Activated CD8-positive, alpha-beta memory T cell treated with anti-CD3 and anti-CD28 coated beads, Interleukin-2, amount 10 ng/mL, durations not matched to agents 7 days and 5 days (primary cell): ENCODE data around the gene FAF1. TPM values are rescaled to one million over a fixed set of nuclear protein-coding genes. Genes with fewer than 3 reads are reported as not detected.

ENCODE experiments used
- ATAC-seq: fragments of 150-1000 bp; cut with Tn5 transposase; one replicate; pipeline ENCODE4 v1.10.0; 2021; ENCODE audit warnings: moderate library complexity
- CTCF ChIA-PET: fragments of 350-600 bp; sonication (Branson Sonifier 250); formaldehyde crosslinking; loops from one replicate; lab custom pipeline; 2021; ENCODE audit warnings: antibody characterized with exemption; lab: Charles Lee
- DNase-seq: peaks from one replicate; pipeline ENCODE4 v3.0.0-alpha.2; 2020
- H3K27ac Mint-ChIP-seq: one replicate; pipeline ENCODE4 v1.8.0; 2021; ENCODE audit warnings: mild to moderate bottlenecking, mixed read lengths
- H3K27me3 Mint-ChIP-seq: one replicate; pipeline ENCODE4 v1.8.0; 2021; ENCODE audit warnings: mixed read lengths
- H3K36me3 Mint-ChIP-seq: one replicate; pipeline ENCODE4 v1.8.0; 2021; ENCODE audit warnings: mild to moderate bottlenecking, mixed read lengths
- H3K4me1 Mint-ChIP-seq: one replicate; pipeline ENCODE4 v1.8.0; 2021; ENCODE audit warnings: mixed read lengths
- H3K4me3 Mint-ChIP-seq: one replicate; pipeline ENCODE4 v1.8.0; 2021; ENCODE audit warnings: mild to moderate bottlenecking, moderate library complexity, mixed read lengths
- H3K9me3 Mint-ChIP-seq: one replicate; pipeline ENCODE4 v1.8.0; 2022; ENCODE audit warnings: low read depth, mixed read lengths
- total RNA-seq, 2 experiments: library from RNA; stranded (reverse); gene quantifications; one replicate each; pipeline ENCODE4 v1.2.3, GENCODE V29; 2021

The FAF1 gene
- total RNA-seq, 2 experiments from 2014 or later: 84.4 to 94.4 TPM

GRCh38 chr1:50424884-50425375, 535.1 kb downstream of the FAF1 start:
- ATAC-seq: no peak
- peaks cover 47% of the 10 kb centered on the region for H3K4me1 Mint-ChIP-seq

GRCh38 chr1:50424045-50424883, 535.8 kb downstream of the FAF1 start:
- DNase-seq (no peak), ATAC-seq (peak; percentile 57)
- peak overlapping the region; percentile 48 for H3K27ac Mint-ChIP-seq

More at GRCh38 chr1:50424884-50425375, 535.1 kb downstream of the FAF1 start:
- peaks cover 89% of the 10 kb centered on the region for H3K27me3 Mint-ChIP-seq
- H3K9me3 Mint-ChIP-seq: no peaks in the 10 kb centered on the region
- CTCF ChIA-PET: interaction anchor here (1.7 kb wide), 1 partner anchor 280 kb away, joined by 4 read pairs; no protein-coding TSS in a partner anchor
- H3K27ac Mint-ChIP-seq: peak overlapping the region; percentile 48
- H3K4me3 Mint-ChIP-seq: peak overlapping the region; percentile 79
- H3K36me3 Mint-ChIP-seq: peaks cover 5% of the 10 kb centered on the region
- DNase-seq: no peak

GRCh38 chr1:50423670-50424000, 536.4 kb downstream of the FAF1 start:
- DNase-seq (no peak), ATAC-seq (peak; percentile 35)
- no peak overlapping the region for H3K27ac Mint-ChIP-seq
- no peaks in the 10 kb centered on the region for H3K9me3 Mint-ChIP-seq
- peaks cover 85% of the 10 kb centered on the region for H3K27me3 Mint-ChIP-seq
- H3K36me3 Mint-ChIP-seq: peaks cover 5% of the 10 kb centered on the region
- peak overlapping the region; percentile 79 for H3K4me3 Mint-ChIP-seq
- CTCF ChIA-PET: interaction anchor here (1.6 kb wide), 1 partner anchor 181 kb away, joined by 4 read pairs; no protein-coding TSS in a partner anchor
- peaks cover 50% of the 10 kb centered on the region for H3K4me1 Mint-ChIP-seq

More at GRCh38 chr1:50424045-50424883, 535.8 kb downstream of the FAF1 start:
- Mint-ChIP-seq H3K4me1 (peaks cover 50% of the 10 kb centered on the region), H3K27me3 (peaks cover 90% of the 10 kb centered on the region), H3K9me3 (no peaks in the 10 kb centered on the region), H3K36me3 (peaks cover 5% of the 10 kb centered on the region), H3K4me3 (peak overlapping the region; percentile 79)
- CTCF ChIA-PET: interaction anchor here (1.6 to 1.7 kb wide), 2 partner anchors 181 to 280 kb away, joined by 4 read pairs; no protein-coding TSS in a partner anchor

GRCh38 chr1:50422946-50423669, 537.0 kb downstream of the FAF1 start, which contains the start of gene DMRTA2:
Gene DMRTA2, minus strand, starts transcription at chr1:50423443. Its CDS starts 1,907 bp downstream, at chr1:50421536.
- CTCF ChIA-PET: interaction anchor here (1.6 kb wide), 1 partner anchor 182 kb away, joined by 4 read pairs; no protein-coding TSS in a partner anchor
- Mint-ChIP-seq H3K9me3 (no peaks in the 10 kb centered on the region), H3K36me3 (peaks cover 5% of the 10 kb centered on the region), H3K4me1 (peaks cover 47% of the 10 kb centered on the region), H3K4me3 (peak within 1 kb of the TSS; percentile 79), H3K27ac (peak within 1 kb of the TSS; percentile 48), H3K27me3 (peaks cover 86% of the 10 kb centered on the region)
- DNase-seq: no peak
- no peak for ATAC-seq

DNA sequence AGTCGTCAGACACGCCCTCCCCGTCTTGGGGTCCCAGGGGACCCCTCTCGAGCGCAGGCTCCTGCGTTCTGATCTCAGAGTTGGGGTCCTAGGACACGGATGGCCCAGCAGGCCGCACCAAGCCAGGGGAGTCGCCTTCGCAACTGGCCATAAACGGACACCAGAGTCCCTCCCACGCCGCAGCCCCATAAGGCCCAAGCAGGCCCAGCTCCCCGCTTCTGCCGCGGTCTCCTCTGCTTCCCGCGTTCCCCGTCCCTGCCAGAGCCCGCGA, 537.5 kb downstream of the FAF1 start:
- Mint-ChIP-seq H3K4me3 (peak overlapping the region; percentile 79), H3K36me3 (peaks cover 7% of the 10 kb centered on the region), H3K27me3 (peaks cover 86% of the 10 kb centered on the region), H3K4me1 (peaks cover 46% of the 10 kb centered on the region), H3K9me3 (no peaks in the 10 kb centered on the region), H3K27ac (peak overlapping the region; percentile 22)
- CTCF ChIA-PET: no interaction called here
- DNase-seq: no peak
- no peak for ATAC-seq

DNA sequence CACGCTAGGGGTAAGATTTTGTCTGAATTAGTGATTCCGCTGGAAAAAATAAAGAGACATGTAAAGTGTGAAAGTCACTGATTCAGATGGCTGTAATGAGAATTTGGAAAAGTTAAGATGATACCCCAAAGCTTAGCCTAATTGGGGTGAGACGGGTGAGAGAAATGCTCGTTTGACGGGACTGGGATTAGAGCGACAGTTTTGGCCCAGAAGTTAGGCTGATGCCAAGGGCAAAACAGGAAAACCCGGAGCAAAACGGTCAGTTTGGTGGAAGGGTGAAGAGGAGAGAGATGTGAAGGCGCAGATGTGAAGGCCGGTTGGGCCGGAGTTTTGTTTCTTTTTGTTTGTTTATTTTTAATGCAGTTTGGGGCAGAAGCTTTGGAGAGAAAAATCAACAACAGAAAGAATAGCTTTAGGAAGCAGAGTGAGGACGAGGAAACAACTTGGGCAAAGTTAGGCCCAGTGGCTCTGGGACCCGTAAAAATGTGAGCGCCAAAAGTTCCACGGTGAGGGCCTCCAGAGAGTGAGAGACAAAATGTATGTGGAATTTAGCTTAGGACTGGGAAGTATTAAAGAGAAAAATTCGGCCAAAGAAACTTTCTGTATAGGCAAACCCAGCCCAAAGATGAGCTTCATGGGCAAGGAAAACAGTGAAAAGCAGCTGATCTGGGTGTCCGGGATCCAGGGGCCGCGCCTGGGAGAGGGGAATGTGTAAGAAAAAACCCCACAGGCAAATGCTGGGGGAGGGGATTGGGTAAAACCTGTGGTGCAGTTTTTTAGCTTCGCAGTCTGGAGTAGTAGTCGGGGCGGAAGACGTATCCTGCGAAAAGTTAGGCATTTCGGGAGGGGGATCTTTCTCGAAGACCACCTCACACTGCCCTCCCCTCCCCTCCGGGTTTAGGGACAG, 538.0 kb downstream of the FAF1 start:
- ATAC-seq: no peak
- peak overlapping the region; percentile 10 for H3K4me3 Mint-ChIP-seq
- peak overlapping the region; percentile 46 for H3K27ac Mint-ChIP-seq
- peaks cover 41% of the 10 kb centered on the region for H3K4me1 Mint-ChIP-seq
- no peak for DNase-seq
- CTCF ChIA-PET: no interaction called here
- peaks cover 6% of the 10 kb centered on the region for H3K36me3 Mint-ChIP-seq
- peaks cover 86% of the 10 kb centered on the region for H3K27me3 Mint-ChIP-seq
- H3K9me3 Mint-ChIP-seq: no peaks in the 10 kb centered on the region

DNA sequence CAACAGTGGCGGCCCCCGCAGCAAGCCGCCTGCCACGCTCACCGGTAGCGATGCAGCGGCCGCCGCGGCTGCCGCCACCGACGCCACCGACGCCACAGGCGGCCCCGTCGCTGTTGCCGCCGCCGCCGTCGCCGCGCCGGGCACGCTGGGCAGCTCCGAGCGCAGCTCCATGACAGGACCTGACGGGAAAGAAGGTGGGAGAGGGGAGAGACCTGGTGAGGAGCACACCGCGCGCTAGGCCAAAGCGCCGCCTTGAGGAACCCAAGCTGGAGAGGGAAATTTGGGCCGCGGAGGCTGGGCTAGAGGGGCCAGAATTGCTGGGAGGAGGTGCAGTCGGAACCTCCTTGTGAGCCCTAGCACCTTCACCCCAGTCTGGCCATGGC, 538.7 kb downstream of the FAF1 start:
- ATAC-seq (no peak), DNase-seq (no peak)
- peak overlapping the region; percentile 10 for H3K4me3 Mint-ChIP-seq
- no peaks in the 10 kb centered on the region for H3K9me3 Mint-ChIP-seq
- peaks cover 86% of the 10 kb centered on the region for H3K27me3 Mint-ChIP-seq
- peaks cover 7% of the 10 kb centered on the region for H3K36me3 Mint-ChIP-seq
- CTCF ChIA-PET: no interaction called here
- peak overlapping the region; percentile 46 for H3K27ac Mint-ChIP-seq
- H3K4me1 Mint-ChIP-seq: peaks cover 47% of the 10 kb centered on the region

DNA sequence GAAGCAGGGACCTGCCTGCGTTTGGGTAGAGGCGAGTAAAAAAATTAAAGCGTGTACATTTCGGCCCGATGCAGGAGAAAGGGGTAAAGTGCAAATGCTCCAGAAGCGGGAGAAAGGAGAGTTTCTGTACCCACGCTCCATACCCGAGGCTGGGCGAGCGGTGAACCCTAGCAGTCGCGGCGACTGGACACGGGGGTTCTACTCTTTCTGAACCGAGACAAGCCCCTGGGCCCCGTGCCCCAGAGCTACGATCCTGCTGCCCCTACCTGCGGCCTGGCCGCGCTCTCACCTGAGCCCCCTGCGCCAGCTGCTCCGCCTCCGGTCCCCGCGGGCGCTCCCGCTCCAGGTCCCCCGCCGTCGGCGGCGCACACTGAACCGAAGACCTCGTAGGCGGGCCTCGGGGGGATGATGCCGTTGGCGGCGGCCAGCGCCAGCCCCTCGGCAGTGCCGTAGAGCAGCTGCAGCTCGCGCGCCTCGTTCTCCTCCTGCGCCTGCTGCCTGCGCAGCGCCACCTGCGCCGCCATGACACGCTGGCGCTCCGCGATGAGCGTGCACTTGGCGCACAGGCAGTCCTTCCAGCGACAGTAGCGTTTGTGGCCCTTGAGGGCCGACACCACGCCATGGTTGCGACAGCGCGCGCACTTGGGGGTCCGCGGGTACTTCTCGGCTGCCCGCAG, 539.2 kb downstream of the FAF1 start:
- H3K27ac Mint-ChIP-seq: peak overlapping the region; percentile 42
- H3K27me3 Mint-ChIP-seq: peaks cover 86% of the 10 kb centered on the region
- DNase-seq (no peak), ATAC-seq (no peak)
- peak overlapping the region; percentile 18 for H3K4me3 Mint-ChIP-seq
- H3K36me3 Mint-ChIP-seq: peaks cover 8% of the 10 kb centered on the region
- CTCF ChIA-PET: no interaction called here
- no peaks in the 10 kb centered on the region for H3K9me3 Mint-ChIP-seq
- H3K4me1 Mint-ChIP-seq: peaks cover 46% of the 10 kb centered on the region

- CTCF ChIA-PET: interaction anchor here (0.9 kb wide), 1 partner anchor 87 kb away, joined by 4 read pairs; no protein-coding TSS in a partner anchor
Measured at GRCh38 chr1:50419907-50420677, 540.0 kb downstream of the FAF1 start.

GRCh38 chr1:50419192-50419906, 540.7 kb downstream of the FAF1 start:
- no peak for ATAC-seq
- Mint-ChIP-seq H3K27me3 (peaks cover 84% of the 10 kb centered on the region), H3K9me3 (no peaks in the 10 kb centered on the region), H3K27ac (peak overlapping the region; percentile 20), H3K4me1 (peaks cover 35% of the 10 kb centered on the region), H3K4me3 (no peak overlapping the region), H3K36me3 (peaks cover 8% of the 10 kb centered on the region)
- CTCF ChIA-PET: interaction anchor here (0.9 kb wide), 1 partner anchor 86 kb away, joined by 4 read pairs; no protein-coding TSS in a partner anchor
- DNase-seq: no peak

More at GRCh38 chr1:50419907-50420677, 540.0 kb downstream of the FAF1 start:
- Mint-ChIP-seq H3K27ac (peak overlapping the region; percentile 42), H3K27me3 (peaks cover 84% of the 10 kb centered on the region), H3K4me3 (peak overlapping the region; percentile 18), H3K36me3 (peaks cover 8% of the 10 kb centered on the region), H3K4me1 (peaks cover 41% of the 10 kb centered on the region), H3K9me3 (no peaks in the 10 kb centered on the region)
- no peak for DNase-seq
- ATAC-seq: no peak

GRCh38 chr1:50418600-50419109, 541.4 kb downstream of the FAF1 start:
- H3K27me3 Mint-ChIP-seq: peaks cover 85% of the 10 kb centered on the region
- H3K36me3 Mint-ChIP-seq: peaks cover 8% of the 10 kb centered on the region
- ATAC-seq (no peak), DNase-seq (no peak)
- peaks cover 29% of the 10 kb centered on the region for H3K4me1 Mint-ChIP-seq
- H3K9me3 Mint-ChIP-seq: no peaks in the 10 kb centered on the region
- H3K4me3 Mint-ChIP-seq: no peak overlapping the region
- CTCF ChIA-PET: no interaction called here
- H3K27ac Mint-ChIP-seq: no peak overlapping the region
